WTC11 (cell line): ENCODE measurements around the gene FUT8.

ENCODE experiments used
- CTCF ChIP-seq: fragments of 200-600 bp; IDR thresholded peaks from 2 replicates; pipeline ENCODE4 v1.8.0; 2022; ENCODE audit warnings: antibody characterized with exemption
- MAX ChIP-seq: sonication (generic); formaldehyde crosslinking; IDR thresholded peaks from 2 replicates; pipeline ENCODE4 v1.8.0; 2022; ENCODE audit warnings: mild to moderate bottlenecking, missing genetic modification reagents
- ZNF317 ChIP-seq: sonication (generic); formaldehyde crosslinking; IDR thresholded peaks from 2 replicates; pipeline ENCODE4 v1.8.1; 2023; ENCODE audit warnings: low read depth, mild to moderate bottlenecking, moderate library complexity, missing genetic modification reagents, borderline replicate concordance

- TF ChIP-seq CTCF = no peak
- TF ChIP-seq MAX (CRISPR knock-in tag) = no peak
- TF ChIP-seq ZNF317 (CRISPR knock-in tag) = no peak
These were observed 291.0 kb downstream of the FUT8 start for GRCh38 chr14:65703521-65703920.
